Hippocampal formation (tissue), 2 donors: Measurements from ENCODE around the gene KIAA0825.
A peak's percentile ranks its signal among the peaks of the same experiment; 100 is the strongest.

ENCODE experiments used
- DNase-seq, 2 donors: peaks; one replicate each; lab custom pipeline; 2025; lab: John Stamatoyannopoulos, UW

KIAA0825 gene

GRCh38 chr5:94440015-94440414 is 178.4 kb downstream of the KIAA0825 start:
- no peak for DNase-seq

- no peak for DNase-seq
Measured at GRCh38 chr5:94433397-94434163, 184.8 kb downstream of the KIAA0825 start.

GRCh38 chr5:94432499-94432898 is 185.9 kb downstream of the KIAA0825 start:
- no peak for DNase-seq

GRCh38 chr5:94431696-94432095 is 186.7 kb downstream of the KIAA0825 start:
- no peak for DNase-seq

GRCh38 chr5:94429566-94429965 is 188.8 kb downstream of the KIAA0825 start:
- no peak for DNase-seq

GRCh38 chr5:94425396-94425795 is 193.0 kb downstream of the KIAA0825 start:
- DNase-seq, result no peak

- peak in 1 of 2 donors; percentile 7 for DNase-seq
Measured at GRCh38 chr5:94423411-94423810, 195.0 kb downstream of the KIAA0825 start.

- DNase-seq, result no peak
Measured at GRCh38 chr5:94422812-94423211, 195.6 kb downstream of the KIAA0825 start.

GRCh38 chr5:94420885-94421284 is 197.5 kb downstream of the KIAA0825 start:
- DNase-seq, result no peak

GRCh38 chr5:94415798-94416197 is 202.6 kb downstream of the KIAA0825 start:
- DNase-seq, result no peak

GRCh38 chr5:94409440-94409839 is 209.0 kb downstream of the KIAA0825 start:
- no peak for DNase-seq

- no peak for DNase-seq
Measured at GRCh38 chr5:94407023-94407422, 211.4 kb downstream of the KIAA0825 start.

- DNase-seq, result no peak
Measured at GRCh38 chr5:94403483-94403882, 214.9 kb downstream of the KIAA0825 start.

- DNase-seq, result no peak
Measured at GRCh38 chr5:94402096-94402495, 216.3 kb downstream of the KIAA0825 start.

- DNase-seq, result no peak
Measured at GRCh38 chr5:94397508-94397907, 220.9 kb downstream of the KIAA0825 start.

- DNase-seq, result no peak
Measured at GRCh38 chr5:94396687-94397086, 221.7 kb downstream of the KIAA0825 start.

- DNase-seq, result no peak
Measured at GRCh38 chr5:94395468-94395867, 222.9 kb downstream of the KIAA0825 start.

- DNase-seq, result no peak
Measured at GRCh38 chr5:94391996-94392395, 226.4 kb downstream of the KIAA0825 start.

- no peak for DNase-seq
Measured at GRCh38 chr5:94389515-94389899, 228.9 kb downstream of the KIAA0825 start.

- DNase-seq, result no peak
Measured at GRCh38 chr5:94388773-94389514, 229.5 kb downstream of the KIAA0825 start.

GRCh38 chr5:94385767-94386166 is 232.6 kb downstream of the KIAA0825 start:
- no peak for DNase-seq

GRCh38 chr5:94378062-94378461 is 240.3 kb downstream of the KIAA0825 start:
- DNase-seq, result no peak

GRCh38 chr5:94376672-94377345 is 241.6 kb downstream of the KIAA0825 start:
- no peak for DNase-seq
